Testis (tissue), 3 donors: Measurements from ENCODE around the gene DGCR8. TPM values are rescaled to one million over a fixed set of nuclear protein-coding genes. Genes with fewer than 3 reads are reported as not detected.

Experiments used
- DNase-seq: peaks from one replicate; pipeline ENCODE4 v3.0.0-alpha.2; 2019
- H3K27ac ChIP-seq, 2 donors: fragments of 200-600 bp; sonication (generic); one replicate each; pipeline ENCODE4 v1.5.1; 2019
- H3K27me3 ChIP-seq: fragments of 200-600 bp; sonication (generic); one replicate; pipeline ENCODE4 v1.5.1; 2019
- H3K36me3 ChIP-seq: fragments of 200-600 bp; sonication (generic); one replicate; pipeline ENCODE4 v1.5.1; 2017; ENCODE audit warnings: low read depth; ENCODE audit errors: missing control alignments
- H3K4me1 ChIP-seq: fragments of 200-600 bp; sonication (generic); one replicate; pipeline ENCODE4 v1.5.1; 2019
- H3K4me3 ChIP-seq, 2 donors: fragments of 200-600 bp; sonication (generic); one replicate each; pipeline ENCODE4 v1.5.1; 2017 to 2019
- H3K9me3 ChIP-seq: fragments of 200-600 bp; sonication (generic); one replicate; pipeline ENCODE4 v1.5.1; 2017
- CTCF ChIP-seq, 3 experiments: fragments of 450-650 bp in 2 of 3; fragments of 200-600 bp in 1 of 3; sonication (generic) in 1 of 3; IDR thresholded peaks; one replicate each; pipeline ENCODE4 v1.5.1; 2016 to 2019; ENCODE audit warnings: antibody characterized with exemption in 3 of 3, mild to moderate bottlenecking in 2 of 3, moderate library complexity in 1 of 3
- POLR2A ChIP-seq: fragments of 450-650 bp; IDR thresholded peaks from one replicate; pipeline ENCODE4 v1.6.1; 2017; ENCODE audit warnings: antibody characterized with exemption, mild to moderate bottlenecking, moderate library complexity
- WGBS, 2 donors: methylation state at CpG; one replicate each; pipeline ENCODE4 v1.1.5; 2018; 5-methylcytosine and 5-hydroxymethylcytosine counted together
- intact Hi-C: fragments of 100-400 bp; cut with DNase I; formaldehyde crosslinking; loops from one replicate; pipeline ENCODE4 v1.15.1; 2023; ENCODE audit warnings: low total_unique reads
- polyA plus RNA-seq: library from polyadenylated mRNA; stranded (reverse); fragments of 350-450 nt; fragmentation: Illumina TruSeq; extraction: RNeasy Lipid Tissue Mini Kit (QIAGEN cat#74804); gene quantifications from one replicate; pipeline ENCODE4 v1.2.3, GENCODE V29; 2014; ENCODE audit warnings: low read depth, low replicate concordance; ENCODE audit not compliant: insufficient read depth
- total RNA-seq, 2 donors: library from RNA; depleted of rRNA; stranded (reverse); fragments of >200 nt; gene quantifications; one replicate each; pipeline ENCODE4 v1.2.3, GENCODE V29; 2016

Gene DGCR8
- total and polyA plus RNA-seq, 3 donors from 2014 or later = 44.4 to 83.7 (median 64.8) TPM

- no peak for DNase-seq
- 69 to 83% methylated on average over 3 of the region's 3 CpGs for WGBS, 2 donors
- Histone ChIP-seq H3K27me3 (no peaks in the 10 kb centered on the region), H3K36me3 (no peaks in the 10 kb centered on the region), H3K9me3 (no peaks in the 10 kb centered on the region), H3K4me1 (peaks cover 33% of the 10 kb centered on the region), H3K4me3 (no peak overlapping the region), H3K27ac (no peak overlapping the region)
- TF ChIP-seq POLR2A (no peak), CTCF (IDR thresholded peaks at IDR 0.05) (no peak)
- intact Hi-C loops = no loop called here
Observed at GRCh38 chr22:20129747-20130014, 49.6 kb downstream of the DGCR8 start.

- TF ChIP-seq POLR2A (no peak), CTCF (IDR thresholded peaks at IDR 0.05) (no peak)
- WGBS, 2 donors = 80 to 84% methylated on average over 3 of the region's 3 CpGs
- H3K36me3 ChIP-seq = no peaks in the 10 kb centered on the region
- no peak overlapping the region for H3K4me3 ChIP-seq
- no peak for DNase-seq
- no peak overlapping the region for H3K27ac ChIP-seq
- intact Hi-C loops = no loop called here
- H3K27me3 ChIP-seq = no peaks in the 10 kb centered on the region
- peaks cover 33% of the 10 kb centered on the region for H3K4me1 ChIP-seq
- no peaks in the 10 kb centered on the region for H3K9me3 ChIP-seq
Observed at GRCh38 chr22:20130319-20130718, 50.3 kb downstream of the DGCR8 start.

- Histone ChIP-seq H3K27me3 (no peaks in the 10 kb centered on the region), H3K9me3 (no peaks in the 10 kb centered on the region), H3K4me3 (peak overlapping the region; percentile 93 to 96), H3K36me3 (no peaks in the 10 kb centered on the region), H3K4me1 (peaks cover 27% of the 10 kb centered on the region), H3K27ac (peak overlapping the region; percentile 82 to 94)
- intact Hi-C loops = no loop called here
- WGBS, 2 donors = 0 to 3% methylated on average over 9 to 56 of the region's 70 CpGs
- DNase-seq = peak; percentile 91
- TF ChIP-seq POLR2A (no peak), CTCF (IDR thresholded peaks at IDR 0.05) (no peak)
Observed at GRCh38 chr22:20130731-20131596, 50.9 kb downstream of the DGCR8 start.

GRCh38 chr22:20131597-20131858 lies 51.5 kb downstream of the DGCR8 start, which contains the start of gene ZDHHC8:
Gene ZDHHC8 (plus strand): TSS chr22:20131804. CDS start chr22:20131948, 144 bp downstream.
- peak within 1 kb of the TSS; percentile 93 to 96 for H3K4me3 ChIP-seq
- H3K9me3 ChIP-seq = no peaks in the 10 kb centered on the region
- peak within 1 kb of the TSS; percentile 82 to 94 for H3K27ac ChIP-seq
- WGBS, 2 donors = no CpG with 5 or more reads among the region's 43 CpGs
- DNase-seq = no peak
- no peaks in the 10 kb centered on the region for H3K27me3 ChIP-seq
- intact Hi-C loops = no loop called here
- H3K36me3 ChIP-seq = no peaks in the 10 kb centered on the region
- peaks cover 32% of the 10 kb centered on the region for H3K4me1 ChIP-seq
- no peak for TF ChIP-seq CTCF (IDR thresholded peaks at IDR 0.05)
- TF ChIP-seq POLR2A = no peak
